Suppressor macrophage treated with lipopolysaccharide for 1 hour (primary cell): Measurements from ENCODE around the gene CEACAM8.
"Not testable (repeated sequence)": the region's sequence is repeated elsewhere in the genome, so short reads cannot be mapped to it uniquely, and the experiment has no call there.

Source experiments
- DNase-seq, 3 donors: peaks; one replicate each; pipeline ENCODE4 v3.0.0-alpha.2; 2020 to 2022

Gene CEACAM8

GRCh38 chr19:42571116-42571515 lies 23.6 kb downstream of the CEACAM8 start:
- DNase-seq: peak in 2 of 3 donors; percentile 34 to 39

- DNase-seq: no peak
These were observed 25.5 kb downstream of the CEACAM8 start for GRCh38 chr19:42569193-42569592.

GRCh38 chr19:42568006-42568405 lies 26.7 kb downstream of the CEACAM8 start:
- peak; percentile 43 to 59 (median 53) for DNase-seq

- DNase-seq: no peak
These were observed 27.2 kb downstream of the CEACAM8 start for GRCh38 chr19:42567567-42567966.

GRCh38 chr19:42563352-42564210 lies 31.1 kb downstream of the CEACAM8 start:
- peak; percentile 70 to 73 (median 71) for DNase-seq

- no peak for DNase-seq
These were observed 33.2 kb downstream of the CEACAM8 start for GRCh38 chr19:42561512-42561911.

GRCh38 chr19:42560731-42561130 lies 34.0 kb downstream of the CEACAM8 start:
- DNase-seq: no peak

GRCh38 chr19:42558450-42559150 lies 36.1 kb downstream of the CEACAM8 start:
- DNase-seq: no peak

- DNase-seq: not testable (repeated sequence)
These were observed 37.3 kb downstream of the CEACAM8 start for GRCh38 chr19:42557386-42557871.

- no peak for DNase-seq
These were observed 38.9 kb downstream of the CEACAM8 start for GRCh38 chr19:42555801-42556200.

GRCh38 chr19:42555317-42555716 lies 39.4 kb downstream of the CEACAM8 start:
- peak; percentile 38 to 53 (median 47) for DNase-seq

- DNase-seq: no peak
These were observed 40.6 kb downstream of the CEACAM8 start for GRCh38 chr19:42554046-42554575.

- peak; percentile 87 to 91 (median 89) for DNase-seq
These were observed 41.3 kb downstream of the CEACAM8 start for GRCh38 chr19:42553292-42554045.

GRCh38 chr19:42552086-42553065 lies 42.3 kb downstream of the CEACAM8 start:
- no peak for DNase-seq

GRCh38 chr19:42550521-42550920 lies 44.2 kb downstream of the CEACAM8 start:
- not testable (repeated sequence) for DNase-seq

- DNase-seq: not testable (repeated sequence)
These were observed 45.7 kb downstream of the CEACAM8 start for GRCh38 chr19:42549067-42549466.

GRCh38 chr19:42548552-42548951 lies 46.2 kb downstream of the CEACAM8 start:
- DNase-seq: no peak

- no peak for DNase-seq
These were observed 46.8 kb downstream of the CEACAM8 start for GRCh38 chr19:42547929-42548328.

GRCh38 chr19:42546831-42547500 lies 47.8 kb downstream of the CEACAM8 start:
- no peak for DNase-seq

- DNase-seq: no peak
These were observed 50.6 kb downstream of the CEACAM8 start for GRCh38 chr19:42544146-42544545.

GRCh38 chr19:42542791-42543190 lies 51.9 kb downstream of the CEACAM8 start:
- no peak for DNase-seq
